Measurements from ENCODE around the gene RPS3. TPM values are rescaled to one million over a fixed set of nuclear protein-coding genes. Genes with fewer than 3 reads are reported as not detected.
A peak's percentile ranks its signal among the peaks of the same experiment; 100 is the strongest.
"Not testable (repeated sequence)": the region's sequence is repeated elsewhere in the genome, so short reads cannot be mapped to it uniquely, and the experiment has no call there.

Gene RPS3
- total RNA-seq, 2 donors from 2014 or later = 2,923 to 3,877 TPM

- Mint-ChIP-seq H3K27me3 (ENCODE audit: insufficient read depth) (no peaks in the 10 kb centered on the region), H3K27ac (no peak overlapping the region), H3K9me3 (no peaks in the 10 kb centered on the region), H3K4me1 (peaks cover 13% of the 10 kb centered on the region), H3K4me3 (no peak overlapping the region), H3K36me3 (ENCODE audit: low read depth) (no peaks in the 10 kb centered on the region)
- no peaks in the 10 kb centered on the region for H3K36me3 ChIP-seq (ENCODE audit: control insufficient read depth, insufficient read depth, low read length)
- no peak overlapping the region for H3K27ac ChIP-seq (ENCODE audit: low read depth, low read length)
- WGBS, 2 experiments (ENCODE audit: insufficient coverage in 1 of 2, insufficient read length in 1 of 2) = 92 to 100% methylated on average over 1 to 2 of the region's 2 CpGs
- H3K4me3 ChIP-seq (ENCODE audit: low read length) = no peak overlapping the region
- peak; percentile 42 for DNase-seq
- TF ChIP-seq CTCF (conservative IDR thresholded peaks at IDR 0.05) = no peak
- no peak overlapping the region for H3K9ac ChIP-seq (ENCODE audit: extremely low read depth, low read length, poor library complexity, severe bottlenecking)
- no peaks in the 10 kb centered on the region for H3K4me1 ChIP-seq (ENCODE audit: control insufficient read depth, insufficient read depth, low read length)
- H3K27me3 ChIP-seq (ENCODE audit: control insufficient read depth, insufficient read depth, low read length, poor library complexity, severe bottlenecking) = no peaks in the 10 kb centered on the region
- H3K9me3 ChIP-seq (ENCODE audit: control insufficient read depth, low read length) = no peaks in the 10 kb centered on the region
Observed at GRCh38 chr11:75356613-75357012, 42.7 kb upstream of the RPS3 start.

- H3K27me3 ChIP-seq (ENCODE audit: control insufficient read depth, insufficient read depth, low read length, poor library complexity, severe bottlenecking); H3K9me3 ChIP-seq (ENCODE audit: control insufficient read depth, low read length); DNase-seq; H3K27ac Mint-ChIP-seq; H3K9me3 Mint-ChIP-seq; H3K36me3 Mint-ChIP-seq (ENCODE audit: low read depth); H3K4me3 Mint-ChIP-seq; H3K27ac ChIP-seq (ENCODE audit: low read depth, low read length); H3K27me3 Mint-ChIP-seq (ENCODE audit: insufficient read depth); H3K4me1 Mint-ChIP-seq; H3K9ac ChIP-seq (ENCODE audit: extremely low read depth, low read length, poor library complexity, severe bottlenecking); H3K4me3 ChIP-seq (ENCODE audit: low read length); H3K36me3 ChIP-seq (ENCODE audit: control insufficient read depth, insufficient read depth, low read length); H3K4me1 ChIP-seq (ENCODE audit: control insufficient read depth, insufficient read depth, low read length): not testable (repeated sequence)
- WGBS, 2 experiments (ENCODE audit: insufficient coverage in 1 of 2, insufficient read length in 1 of 2) = 100% methylated on average over 2 to 3 of the region's 4 CpGs
Observed at GRCh38 chr11:75362285-75362684, 37.0 kb upstream of the RPS3 start.

- peaks cover 2% of the 10 kb centered on the region for H3K36me3 Mint-ChIP-seq (ENCODE audit: low read depth)
- no peaks in the 10 kb centered on the region for H3K4me1 Mint-ChIP-seq
- peaks cover 10% of the 10 kb centered on the region for H3K9me3 ChIP-seq (ENCODE audit: control insufficient read depth, low read length)
- peaks cover 10% of the 10 kb centered on the region for H3K9me3 Mint-ChIP-seq
- no peak overlapping the region for H3K4me3 ChIP-seq (ENCODE audit: low read length)
- no peak overlapping the region for H3K9ac ChIP-seq (ENCODE audit: extremely low read depth, low read length, poor library complexity, severe bottlenecking)
- H3K4me3 Mint-ChIP-seq = no peak overlapping the region
- no peak for TF ChIP-seq CTCF (conservative IDR thresholded peaks at IDR 0.05)
- H3K4me1 ChIP-seq (ENCODE audit: control insufficient read depth, insufficient read depth, low read length) = no peaks in the 10 kb centered on the region
- H3K27me3 Mint-ChIP-seq (ENCODE audit: insufficient read depth) = no peaks in the 10 kb centered on the region
- WGBS, 2 experiments (ENCODE audit: insufficient coverage in 1 of 2, insufficient read length in 1 of 2) = 88% methylated on average over 1 of the region's 2 CpGs; no CpG with 5 or more reads in 1 of the 2 experiments
- H3K27ac Mint-ChIP-seq = no peak overlapping the region
- DNase-seq = no peak
- H3K27me3 ChIP-seq (ENCODE audit: control insufficient read depth, insufficient read depth, low read length, poor library complexity, severe bottlenecking) = no peaks in the 10 kb centered on the region
- no peaks in the 10 kb centered on the region for H3K36me3 ChIP-seq (ENCODE audit: control insufficient read depth, insufficient read depth, low read length)
- no peak overlapping the region for H3K27ac ChIP-seq (ENCODE audit: low read depth, low read length)
Observed at GRCh38 chr11:75365711-75366181, 33.6 kb upstream of the RPS3 start.

- H3K36me3 ChIP-seq (ENCODE audit: control insufficient read depth, insufficient read depth, low read length); H3K4me3 Mint-ChIP-seq; H3K4me1 Mint-ChIP-seq; H3K4me1 ChIP-seq (ENCODE audit: control insufficient read depth, insufficient read depth, low read length); H3K27ac ChIP-seq (ENCODE audit: low read depth, low read length); H3K9me3 ChIP-seq (ENCODE audit: control insufficient read depth, low read length); H3K27me3 ChIP-seq (ENCODE audit: control insufficient read depth, insufficient read depth, low read length, poor library complexity, severe bottlenecking); H3K9ac ChIP-seq (ENCODE audit: extremely low read depth, low read length, poor library complexity, severe bottlenecking); H3K36me3 Mint-ChIP-seq (ENCODE audit: low read depth); H3K27ac Mint-ChIP-seq; H3K27me3 Mint-ChIP-seq (ENCODE audit: insufficient read depth); DNase-seq; H3K4me3 ChIP-seq (ENCODE audit: low read length): not testable (repeated sequence)
- WGBS, 2 experiments (ENCODE audit: insufficient coverage in 1 of 2, insufficient read length in 1 of 2) = 86 to 90% methylated on average over 5 of the region's 5 CpGs
- H3K9me3 Mint-ChIP-seq = peaks cover 10% of the 10 kb centered on the region
Observed at GRCh38 chr11:75366826-75367225, 32.5 kb upstream of the RPS3 start.

Measured in endodermal cell (in vitro differentiated cells).